ENCODE data around the gene SYCE1L.
"Not testable (repeated sequence)": the region's sequence is repeated elsewhere in the genome, so short reads cannot be mapped to it uniquely, and the experiment has no call there.

The SYCE1L gene

GRCh38 chr16:77231047-77231446 lies 31.8 kb downstream of the SYCE1L start:
- 93% methylated on average over 2 of the region's 3 CpGs for WGBS (ENCODE audit: insufficient coverage)
- ChIA-PET POLR2A (no interaction called here), CTCF (interaction anchor here (0.8 to 8.7 kb wide), 2 partner anchors 352 to 548 kb away, joined by 3 to 90 read pairs; no protein-coding TSS in a partner anchor)
- H3K9me3 ChIP-seq (ENCODE audit: control extremely low read depth in 1 of 5, control insufficient read depth in 4 of 5, insufficient read depth in 2 of 5, low read depth in 1 of 5, low read length in 4 of 5) = no peaks in the 10 kb centered on the region
- no peak overlapping the region for H3K27ac ChIP-seq (ENCODE audit: insufficient read depth in 1 of 2, low read depth in 1 of 2, low read length in 2 of 2, poor library complexity in 1 of 2, severe bottlenecking in 2 of 2)
- H3K27me3 ChIP-seq (replicated peaks in 2 of 5; ENCODE audit: control insufficient read depth in 4 of 5, insufficient read depth in 5 of 5, low read length in 4 of 5) = peaks cover 0 to 7% (median 5%) of the 10 kb centered on the region in 5 experiments
- DNase-seq = no peak
- no peaks in the 10 kb centered on the region for H3K4me1 ChIP-seq (ENCODE audit: control extremely low read depth in 1 of 4, control insufficient read depth in 4 of 4, insufficient read depth in 4 of 4, low read length in 3 of 4)
- no peaks in the 10 kb centered on the region for H3K36me3 ChIP-seq (ENCODE audit: control insufficient read depth in 4 of 4, insufficient read depth in 4 of 4, low read length in 3 of 4)
- H3K4me3 ChIP-seq (ENCODE audit: control insufficient read depth in 1 of 7, extremely low read depth in 1 of 7, insufficient read depth in 4 of 7, low read depth in 2 of 7, low read length in 6 of 7) = no peak overlapping the region

- Histone ChIP-seq H3K27ac (ENCODE audit: insufficient read depth in 1 of 2, low read depth in 1 of 2, low read length in 2 of 2, poor library complexity in 1 of 2, severe bottlenecking in 2 of 2) (no peak overlapping the region), H3K36me3 (ENCODE audit: control insufficient read depth in 4 of 4, insufficient read depth in 4 of 4, low read length in 3 of 4) (no peaks in the 10 kb centered on the region), H3K4me1 (ENCODE audit: control extremely low read depth in 1 of 4, control insufficient read depth in 4 of 4, insufficient read depth in 4 of 4, low read length in 3 of 4) (no peaks in the 10 kb centered on the region), H3K27me3 (replicated peaks in 2 of 5; ENCODE audit: control insufficient read depth in 4 of 5, insufficient read depth in 5 of 5, low read length in 4 of 5) (peaks cover 0 to 11% (median 7%) of the 10 kb centered on the region in 5 experiments), H3K4me3 (ENCODE audit: control insufficient read depth in 1 of 7, extremely low read depth in 1 of 7, insufficient read depth in 4 of 7, low read depth in 2 of 7, low read length in 6 of 7) (no peak overlapping the region), H3K9me3 (ENCODE audit: control extremely low read depth in 1 of 5, control insufficient read depth in 4 of 5, insufficient read depth in 2 of 5, low read depth in 1 of 5, low read length in 4 of 5) (no peaks in the 10 kb centered on the region)
- POLR2A ChIA-PET = no interaction called here
- DNase-seq = no peak
- CTCF ChIA-PET = interaction anchor here (0.7 to 8.7 kb wide), 2 partner anchors 16 to 349 kb away, joined by 3 to 90 read pairs; no protein-coding TSS in a partner anchor
- 80% methylated on average over 6 of the region's 9 CpGs for WGBS (ENCODE audit: insufficient coverage)
These were observed 34.8 kb downstream of the SYCE1L start for GRCh38 chr16:77233799-77234519.

GRCh38 chr16:77234611-77235010 lies 35.4 kb downstream of the SYCE1L start:
- Histone ChIP-seq H3K9me3 (ENCODE audit: control extremely low read depth in 1 of 5, control insufficient read depth in 4 of 5, insufficient read depth in 2 of 5, low read depth in 1 of 5, low read length in 4 of 5) (no peaks in the 10 kb centered on the region), H3K4me3 (ENCODE audit: control insufficient read depth in 1 of 7, extremely low read depth in 1 of 7, insufficient read depth in 4 of 7, low read depth in 2 of 7, low read length in 6 of 7) (no peak overlapping the region), H3K27ac (ENCODE audit: insufficient read depth in 1 of 2, low read depth in 1 of 2, low read length in 2 of 2, poor library complexity in 1 of 2, severe bottlenecking in 2 of 2) (no peak overlapping the region), H3K36me3 (ENCODE audit: control insufficient read depth in 4 of 4, insufficient read depth in 4 of 4, low read length in 3 of 4) (no peaks in the 10 kb centered on the region), H3K27me3 (replicated peaks in 2 of 5; ENCODE audit: control insufficient read depth in 4 of 5, insufficient read depth in 5 of 5, low read length in 4 of 5) (peaks cover 0 to 11% (median 7%) of the 10 kb centered on the region in 5 experiments), H3K4me1 (ENCODE audit: control extremely low read depth in 1 of 4, control insufficient read depth in 4 of 4, insufficient read depth in 4 of 4, low read length in 3 of 4) (no peaks in the 10 kb centered on the region)
- 32% methylated on average over 8 of the region's 11 CpGs for WGBS (ENCODE audit: insufficient coverage)
- DNase-seq = peak; percentile 11 to 49 (median 38)
- POLR2A ChIA-PET = no interaction called here
- CTCF ChIA-PET = interaction anchor here (8.7 kb wide), 1 partner anchor 349 kb away, joined by 90 read pairs; no protein-coding TSS in a partner anchor

GRCh38 chr16:77236063-77236511 lies 36.9 kb downstream of the SYCE1L start:
- ChIA-PET POLR2A (no interaction called here), CTCF (interaction anchor here (0.6 to 8.7 kb wide), 8 partner anchors 8 to 767 kb away, joined by 3 to 90 read pairs (median 4); no protein-coding TSS in a partner anchor)
- H3K27ac ChIP-seq (ENCODE audit: insufficient read depth in 1 of 2, low read depth in 1 of 2, low read length in 2 of 2, poor library complexity in 1 of 2, severe bottlenecking in 2 of 2) = no peak overlapping the region
- peak overlapping the region in 3 of 7 experiments; percentile 13 to 42 (median 36) for H3K4me3 ChIP-seq (ENCODE audit: control insufficient read depth in 1 of 7, extremely low read depth in 1 of 7, insufficient read depth in 4 of 7, low read depth in 2 of 7, low read length in 6 of 7)
- no peaks in the 10 kb centered on the region for H3K4me1 ChIP-seq (ENCODE audit: control extremely low read depth in 1 of 4, control insufficient read depth in 4 of 4, insufficient read depth in 4 of 4, low read length in 3 of 4)
- H3K27me3 ChIP-seq (replicated peaks in 2 of 5; ENCODE audit: control insufficient read depth in 4 of 5, insufficient read depth in 5 of 5, low read length in 4 of 5) = peaks cover 0 to 11% (median 7%) of the 10 kb centered on the region in 5 experiments
- WGBS (ENCODE audit: insufficient coverage) = 1% methylated on average over 16 of the region's 21 CpGs
- no peaks in the 10 kb centered on the region for H3K36me3 ChIP-seq (ENCODE audit: control insufficient read depth in 4 of 4, insufficient read depth in 4 of 4, low read length in 3 of 4)
- H3K9me3 ChIP-seq (ENCODE audit: control extremely low read depth in 1 of 5, control insufficient read depth in 4 of 5, insufficient read depth in 2 of 5, low read depth in 1 of 5, low read length in 4 of 5) = no peaks in the 10 kb centered on the region
- DNase-seq = peak; percentile 82 to 90 (median 86)

- ChIA-PET CTCF (interaction anchor here (3.4 kb wide), 1 partner anchor 346 kb away, joined by 13 read pairs; no protein-coding TSS in a partner anchor), POLR2A (no interaction called here)
- H3K27me3 ChIP-seq (replicated peaks in 2 of 5; ENCODE audit: control insufficient read depth in 4 of 5, insufficient read depth in 5 of 5, low read length in 4 of 5) = peaks cover 0 to 11% (median 7%) of the 10 kb centered on the region in 5 experiments
- no peak overlapping the region for H3K4me3 ChIP-seq (ENCODE audit: control insufficient read depth in 1 of 7, extremely low read depth in 1 of 7, insufficient read depth in 4 of 7, low read depth in 2 of 7, low read length in 6 of 7)
- no peaks in the 10 kb centered on the region for H3K4me1 ChIP-seq (ENCODE audit: control extremely low read depth in 1 of 4, control insufficient read depth in 4 of 4, insufficient read depth in 4 of 4, low read length in 3 of 4)
- DNase-seq = no peak
- no peaks in the 10 kb centered on the region for H3K36me3 ChIP-seq (ENCODE audit: control insufficient read depth in 4 of 4, insufficient read depth in 4 of 4, low read length in 3 of 4)
- H3K9me3 ChIP-seq (ENCODE audit: control extremely low read depth in 1 of 5, control insufficient read depth in 4 of 5, insufficient read depth in 2 of 5, low read depth in 1 of 5, low read length in 4 of 5) = no peaks in the 10 kb centered on the region
- 86% methylated on average over 4 of the region's 5 CpGs for WGBS (ENCODE audit: insufficient coverage)
- H3K27ac ChIP-seq (ENCODE audit: insufficient read depth in 1 of 2, low read depth in 1 of 2, low read length in 2 of 2, poor library complexity in 1 of 2, severe bottlenecking in 2 of 2) = no peak overlapping the region
These were observed 39.4 kb downstream of the SYCE1L start for GRCh38 chr16:77238593-77238992.

- H3K36me3 ChIP-seq (ENCODE audit: control insufficient read depth in 4 of 4, insufficient read depth in 4 of 4, low read length in 3 of 4); DNase-seq; H3K4me3 ChIP-seq (ENCODE audit: control insufficient read depth in 1 of 7, extremely low read depth in 1 of 7, insufficient read depth in 4 of 7, low read depth in 2 of 7, low read length in 6 of 7); CTCF ChIA-PET; H3K27me3 ChIP-seq (replicated peaks in 2 of 5; ENCODE audit: control insufficient read depth in 4 of 5, insufficient read depth in 5 of 5, low read length in 4 of 5); POLR2A ChIA-PET; H3K4me1 ChIP-seq (ENCODE audit: control extremely low read depth in 1 of 4, control insufficient read depth in 4 of 4, insufficient read depth in 4 of 4, low read length in 3 of 4); H3K9me3 ChIP-seq (ENCODE audit: control extremely low read depth in 1 of 5, control insufficient read depth in 4 of 5, insufficient read depth in 2 of 5, low read depth in 1 of 5, low read length in 4 of 5); H3K27ac ChIP-seq (ENCODE audit: insufficient read depth in 1 of 2, low read depth in 1 of 2, low read length in 2 of 2, poor library complexity in 1 of 2, severe bottlenecking in 2 of 2): not testable (repeated sequence)
- WGBS (ENCODE audit: insufficient coverage) = 100% methylated on average over 3 of the region's 5 CpGs
These were observed 43.3 kb downstream of the SYCE1L start for GRCh38 chr16:77242471-77242870.

GRCh38 chr16:77246150-77246549 lies 46.9 kb downstream of the SYCE1L start:
- Histone ChIP-seq H3K9me3 (ENCODE audit: control extremely low read depth in 1 of 5, control insufficient read depth in 4 of 5, insufficient read depth in 2 of 5, low read depth in 1 of 5, low read length in 4 of 5) (no peaks in the 10 kb centered on the region), H3K4me1 (ENCODE audit: control extremely low read depth in 1 of 4, control insufficient read depth in 4 of 4, insufficient read depth in 4 of 4, low read length in 3 of 4) (no peaks in the 10 kb centered on the region), H3K27ac (ENCODE audit: insufficient read depth in 1 of 2, low read depth in 1 of 2, low read length in 2 of 2, poor library complexity in 1 of 2, severe bottlenecking in 2 of 2) (no peak overlapping the region), H3K4me3 (ENCODE audit: control insufficient read depth in 1 of 7, extremely low read depth in 1 of 7, insufficient read depth in 4 of 7, low read depth in 2 of 7, low read length in 6 of 7) (no peak overlapping the region), H3K27me3 (replicated peaks in 2 of 5; ENCODE audit: control insufficient read depth in 4 of 5, insufficient read depth in 5 of 5, low read length in 4 of 5) (no peaks in the 10 kb centered on the region), H3K36me3 (ENCODE audit: control insufficient read depth in 4 of 4, insufficient read depth in 4 of 4, low read length in 3 of 4) (no peaks in the 10 kb centered on the region)
- WGBS (ENCODE audit: insufficient coverage) = no CpG with 5 or more reads among the region's 2 CpGs
- ChIA-PET CTCF (no interaction called here), POLR2A (no interaction called here)
- DNase-seq = no peak
